GM12873 (cell line): ENCODE data around the gene HIVEP2.

Source experiments
- CTCF ChIP-seq: IDR thresholded peaks from 2 replicates; pipeline ENCODE4 v1.5.1; 2012; ENCODE audit warnings: low read depth, mild to moderate bottlenecking, moderate library complexity, low read length, control low read depth; ENCODE audit not compliant: insufficient read depth; ENCODE audit errors: missing control alignments

The HIVEP2 gene

GRCh38 chr6:142758629-142759025, 186.3 kb downstream of the HIVEP2 start:
- TF ChIP-seq CTCF = no peak

- no peak for TF ChIP-seq CTCF
Measured at GRCh38 chr6:142757852-142758628, 186.9 kb downstream of the HIVEP2 start.

- TF ChIP-seq CTCF = no peak
Measured at GRCh38 chr6:142756215-142756630, 188.8 kb downstream of the HIVEP2 start.

- TF ChIP-seq CTCF = no peak
Measured at GRCh38 chr6:142753196-142753595, 191.8 kb downstream of the HIVEP2 start.

- TF ChIP-seq CTCF = no peak
Measured at GRCh38 chr6:142752348-142752747, 192.6 kb downstream of the HIVEP2 start.

GRCh38 chr6:142751452-142751851, 193.5 kb downstream of the HIVEP2 start:
- TF ChIP-seq CTCF = no peak

- no peak for TF ChIP-seq CTCF
Measured at GRCh38 chr6:142750998-142751397, 194.0 kb downstream of the HIVEP2 start.
